ENCODE measurements around the gene COPRS. TPM values are rescaled to one million over a fixed set of nuclear protein-coding genes. Genes with fewer than 3 reads are reported as not detected.

COPRS gene
- total RNA-seq, 2 experiments from 2014 or later = 34.4 to 37.6 TPM

Other genes starting within 250 kb of the COPRS start
- gene UTP6, start 42.5 kb upstream of the COPRS start, total RNA-seq = 10 to 100 TPM; 86.1 to 89.6 TPM
- 10 to 100 TPM; 54.7 to 56.8 TPM for gene SUZ12, start 77.8 kb upstream of the COPRS start, total RNA-seq
- 10 to 100 TPM; 14.4 to 15.0 TPM for gene LRRC37B, start 148.1 kb upstream of the COPRS start, total RNA-seq

All from activated naive CD4-positive, alpha-beta T cell treated with anti-CD3 and anti-CD28 coated beads for 36 hours (primary cell).